ENCODE measurements around the gene FOXE3.
A peak's percentile ranks its signal among the peaks of the same experiment; 100 is the strongest.

The FOXE3 gene

GRCh38 chr1:47423872-47424271, 7.8 kb downstream of the FOXE3 start:
- Histone ChIP-seq H3K79me2 (ENCODE audit: insufficient read depth, low read length) (no peaks in the 10 kb centered on the region), H3K27ac (ENCODE audit: low read depth, low read length) (no peak overlapping the region), H3K4me2 (ENCODE audit: low read depth, low read length, poor library complexity, severe bottlenecking) (no peak overlapping the region), H3K9me3 (ENCODE audit: insufficient read depth, low read length) (no peaks in the 10 kb centered on the region), H3K4me3 (ENCODE audit: insufficient read depth, low read length, poor library complexity, severe bottlenecking) (no peak overlapping the region), H2AFZ (ENCODE audit: low read depth, low read length, severe bottlenecking) (no peak overlapping the region), H3K9me2 (replicated peaks; ENCODE audit: insufficient read depth, low read length) (no peaks in the 10 kb centered on the region), H4K20me1 (ENCODE audit: low read depth, low read length) (no peaks in the 10 kb centered on the region; the same call in 1 of the 2 replicates), H3K27me3 (ENCODE audit: low read length) (no peaks in the 10 kb centered on the region), H3F3A (ENCODE audit: insufficient read depth) (no peaks in the 10 kb centered on the region), H3K36me3 (ENCODE audit: low read length) (no peaks in the 10 kb centered on the region), H3K9ac (ENCODE audit: low read length) (no peak overlapping the region)
- no peak for TF ChIP-seq EZH2phosphoT487 (conservative IDR thresholded peaks at IDR 0.05; ENCODE audit: low read length)
- TF ChIP-seq, protein P1, sequence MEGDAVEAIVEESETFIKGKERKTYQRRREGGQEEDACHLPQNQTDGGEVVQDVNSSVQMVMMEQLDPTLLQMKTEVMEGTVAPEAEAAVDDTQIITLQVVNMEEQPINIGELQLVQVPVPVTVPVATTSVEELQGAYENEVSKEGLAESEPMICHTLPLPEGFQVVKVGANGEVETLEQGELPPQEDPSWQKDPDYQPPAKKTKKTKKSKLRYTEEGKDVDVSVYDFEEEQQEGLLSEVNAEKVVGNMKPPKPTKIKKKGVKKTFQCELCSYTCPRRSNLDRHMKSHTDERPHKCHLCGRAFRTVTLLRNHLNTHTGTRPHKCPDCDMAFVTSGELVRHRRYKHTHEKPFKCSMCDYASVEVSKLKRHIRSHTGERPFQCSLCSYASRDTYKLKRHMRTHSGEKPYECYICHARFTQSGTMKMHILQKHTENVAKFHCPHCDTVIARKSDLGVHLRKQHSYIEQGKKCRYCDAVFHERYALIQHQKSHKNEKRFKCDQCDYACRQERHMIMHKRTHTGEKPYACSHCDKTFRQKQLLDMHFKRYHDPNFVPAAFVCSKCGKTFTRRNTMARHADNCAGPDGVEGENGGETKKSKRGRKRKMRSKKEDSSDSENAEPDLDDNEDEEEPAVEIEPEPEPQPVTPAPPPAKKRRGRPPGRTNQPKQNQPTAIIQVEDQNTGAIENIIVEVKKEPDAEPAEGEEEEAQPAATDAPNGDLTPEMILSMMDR (IDR thresholded peaks at IDR 0.05; ENCODE audit: insufficient read depth, low read length, poor library complexity, severe bottlenecking), result no peak

DNA sequence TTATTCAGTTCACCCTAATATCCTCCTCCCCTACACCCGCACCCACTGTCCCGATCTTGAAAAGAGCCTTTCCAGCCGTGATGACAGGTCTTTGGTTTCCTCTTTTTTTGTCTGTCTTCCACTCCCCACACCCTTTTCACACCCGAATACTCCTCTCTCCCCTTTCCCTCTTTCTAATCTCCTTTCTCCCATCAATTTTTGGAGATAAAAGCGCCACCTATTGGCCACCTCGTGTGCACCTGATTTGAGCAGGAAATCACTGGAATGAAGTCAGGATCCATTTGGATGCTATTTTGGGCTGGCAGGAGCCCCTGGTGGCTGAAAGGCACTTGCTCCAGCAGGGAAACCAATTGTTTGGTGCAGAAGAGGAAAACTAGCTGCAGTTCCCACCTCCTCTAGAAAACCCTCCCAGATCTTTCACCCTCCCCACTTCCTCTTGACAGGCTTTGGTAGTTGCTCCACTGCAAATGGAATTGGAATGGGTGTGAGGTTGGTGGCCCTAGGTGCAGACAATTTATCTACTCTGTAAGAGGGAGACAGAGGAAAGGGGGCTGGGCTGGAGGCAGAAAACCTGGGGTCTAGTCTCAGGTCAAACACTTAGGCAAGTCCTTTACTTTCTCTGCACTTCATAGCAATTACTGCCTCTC, 8.4 kb downstream of the FOXE3 start:
- no peaks in the 10 kb centered on the region for H3K9me2 ChIP-seq (replicated peaks; ENCODE audit: insufficient read depth, low read length)

DNA sequence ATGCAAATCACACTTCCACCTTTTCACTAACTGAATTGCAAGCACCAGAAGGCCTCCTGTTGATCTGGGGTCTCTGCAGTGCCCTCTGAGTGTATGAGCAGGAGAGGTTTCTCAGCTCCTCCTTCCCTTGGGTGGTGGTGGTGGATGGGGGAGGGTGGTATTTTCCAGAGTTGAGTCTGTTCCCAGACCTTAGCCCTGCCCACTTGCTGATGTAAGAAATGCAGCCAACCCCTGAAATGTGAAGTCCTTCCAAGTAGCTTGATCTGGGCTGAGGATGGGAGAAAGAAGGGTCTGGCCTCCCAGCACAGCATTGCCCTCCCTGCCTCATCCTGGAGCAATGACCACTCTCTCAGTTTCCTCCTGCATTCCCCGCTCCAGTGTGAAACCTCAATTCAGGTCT, 15.4 kb downstream of the FOXE3 start:
- Histone ChIP-seq H3K4me2 (ENCODE audit: low read depth, low read length, poor library complexity, severe bottlenecking) (no peak overlapping the region), H3F3A (ENCODE audit: insufficient read depth) (no peaks in the 10 kb centered on the region), H3K27ac (ENCODE audit: low read depth, low read length) (no peak overlapping the region), H3K9me2 (replicated peaks; ENCODE audit: insufficient read depth, low read length) (no peaks in the 10 kb centered on the region), H3K27me3 (ENCODE audit: low read length) (no peaks in the 10 kb centered on the region), H3K9ac (ENCODE audit: low read length) (no peak overlapping the region), H4K20me1 (ENCODE audit: low read depth, low read length) (no peaks in the 10 kb centered on the region), H3K36me3 (ENCODE audit: low read length) (no peaks in the 10 kb centered on the region), H2AFZ (ENCODE audit: low read depth, low read length, severe bottlenecking) (no peak overlapping the region), H3K9me3 (ENCODE audit: insufficient read depth, low read length) (no peaks in the 10 kb centered on the region), H3K4me3 (ENCODE audit: insufficient read depth, low read length, poor library complexity, severe bottlenecking) (no peak overlapping the region), H3K79me2 (ENCODE audit: insufficient read depth, low read length) (peaks cover 50% of the 10 kb centered on the region)
- TF ChIP-seq EZH2phosphoT487 (conservative IDR thresholded peaks at IDR 0.05; ENCODE audit: low read length), result no peak
- TF ChIP-seq, protein P1 (IDR thresholded peaks at IDR 0.05; ENCODE audit: insufficient read depth, low read length, poor library complexity, severe bottlenecking), result no peak

More for the DNA sequence above, 8.4 kb downstream of the FOXE3 start:
- Histone ChIP-seq H3K4me3 (ENCODE audit: insufficient read depth, low read length, poor library complexity, severe bottlenecking) (no peak overlapping the region), H3K36me3 (ENCODE audit: low read length) (no peaks in the 10 kb centered on the region), H3K4me2 (ENCODE audit: low read depth, low read length, poor library complexity, severe bottlenecking) (no peak overlapping the region), H3K9me3 (ENCODE audit: insufficient read depth, low read length) (no peaks in the 10 kb centered on the region), H3K9ac (ENCODE audit: low read length) (no peak overlapping the region), H3K79me2 (ENCODE audit: insufficient read depth, low read length) (no peaks in the 10 kb centered on the region), H3F3A (ENCODE audit: insufficient read depth) (no peaks in the 10 kb centered on the region), H3K27me3 (ENCODE audit: low read length) (no peaks in the 10 kb centered on the region), H2AFZ (ENCODE audit: low read depth, low read length, severe bottlenecking) (no peak overlapping the region), H4K20me1 (ENCODE audit: low read depth, low read length) (no peaks in the 10 kb centered on the region; the same call in 1 of the 2 replicates), H3K27ac (ENCODE audit: low read depth, low read length) (no peak overlapping the region)
- no peak for TF ChIP-seq EZH2phosphoT487 (conservative IDR thresholded peaks at IDR 0.05; ENCODE audit: low read length)
- TF ChIP-seq, protein P1 (IDR thresholded peaks at IDR 0.05; ENCODE audit: insufficient read depth, low read length, poor library complexity, severe bottlenecking), result peak; percentile 44
